ENCODE results near the gene MED13L. TPM values are rescaled to one million over a fixed set of nuclear protein-coding genes. Genes with fewer than 3 reads are reported as not detected.

MED13L gene
- total RNA-seq, 1 donor from 2014 or later: 155 TPM

GRCh38 chr12:116090516-116090915 is 187.0 kb downstream of the MED13L start:
- no peak for DNase-seq (ENCODE audit: low read depth)

- no peak for DNase-seq (ENCODE audit: low read depth)
Observed at GRCh38 chr12:116089080-116089479, 188.4 kb downstream of the MED13L start.

- no peak for DNase-seq (ENCODE audit: low read depth)
Observed at GRCh38 chr12:116087962-116088361, 189.5 kb downstream of the MED13L start.

GRCh38 chr12:116087399-116087798 is 190.1 kb downstream of the MED13L start:
- no peak for DNase-seq (ENCODE audit: low read depth)

GRCh38 chr12:116080415-116080814 is 197.1 kb downstream of the MED13L start:
- no peak for DNase-seq (ENCODE audit: low read depth)

GRCh38 chr12:116078396-116078795 is 199.1 kb downstream of the MED13L start:
- DNase-seq (ENCODE audit: low read depth): no peak

GRCh38 chr12:116077431-116077830 is 200.1 kb downstream of the MED13L start:
- DNase-seq (ENCODE audit: low read depth): no peak

- DNase-seq (ENCODE audit: low read depth): no peak
Observed at GRCh38 chr12:116076399-116076798, 201.1 kb downstream of the MED13L start.

- DNase-seq (ENCODE audit: low read depth): no peak
Observed at GRCh38 chr12:116074686-116075085, 202.8 kb downstream of the MED13L start.

- DNase-seq (ENCODE audit: low read depth): no peak
Observed at GRCh38 chr12:116071555-116072230, 205.8 kb downstream of the MED13L start.

- no peak for DNase-seq (ENCODE audit: low read depth)
Observed at GRCh38 chr12:116070444-116070843, 207.0 kb downstream of the MED13L start.

GRCh38 chr12:116069943-116070342 is 207.6 kb downstream of the MED13L start:
- no peak for DNase-seq (ENCODE audit: low read depth)

- DNase-seq (ENCODE audit: low read depth): no peak
Observed at GRCh38 chr12:116068853-116069252, 208.6 kb downstream of the MED13L start.

- DNase-seq (ENCODE audit: low read depth): no peak
Observed at GRCh38 chr12:116068371-116068770, 209.1 kb downstream of the MED13L start.

- DNase-seq (ENCODE audit: low read depth): no peak
Observed at GRCh38 chr12:116067892-116068291, 209.6 kb downstream of the MED13L start.

- peak; percentile 59 for DNase-seq (ENCODE audit: low read depth)
Observed at GRCh38 chr12:116066381-116067230, 210.9 kb downstream of the MED13L start.

GRCh38 chr12:116065606-116066005 is 211.9 kb downstream of the MED13L start:
- DNase-seq (ENCODE audit: low read depth): peak; percentile 41

- DNase-seq (ENCODE audit: low read depth): no peak
Observed at GRCh38 chr12:116064493-116064892, 213.0 kb downstream of the MED13L start.

GRCh38 chr12:116062698-116063097 is 214.8 kb downstream of the MED13L start:
- no peak for DNase-seq (ENCODE audit: low read depth)

- DNase-seq (ENCODE audit: low read depth): no peak
Observed at GRCh38 chr12:116060764-116061163, 216.7 kb downstream of the MED13L start.

- no peak for DNase-seq (ENCODE audit: low read depth)
Observed at GRCh38 chr12:116059904-116060303, 217.6 kb downstream of the MED13L start.

GRCh38 chr12:116058574-116058973 is 218.9 kb downstream of the MED13L start:
- no peak for DNase-seq (ENCODE audit: low read depth)

GRCh38 chr12:116057356-116057755 is 220.1 kb downstream of the MED13L start:
- no peak for DNase-seq (ENCODE audit: low read depth)

Measured in renal cortical epithelial cell (primary cell).